GM18907 (cell line): ENCODE results near the gene UGDH.
A peak's percentile ranks its signal among the peaks of the same experiment; 100 is the strongest.
"Not testable (repeated sequence)": the region's sequence is repeated elsewhere in the genome, so short reads cannot be mapped to it uniquely, and the experiment has no call there.

ENCODE experiments used
- ATAC-seq: cut with Tn5 transposase; IDR thresholded peaks from one replicate; pipeline ENCODE4 v1.9.1; 2021; ENCODE audit warnings: mild to moderate bottlenecking, moderate library complexity; ENCODE audit not compliant: unreplicated experiment

UGDH gene

GRCh38 chr4:39530682-39531081, 3.4 kb upstream of the UGDH start:
- no peak for ATAC-seq

GRCh38 chr4:39529534-39529933, 2.3 kb upstream of the UGDH start:
- no peak for ATAC-seq

GRCh38 chr4:39528061-39528465, 824 bp upstream of the UGDH start:
- no peak for ATAC-seq

- ATAC-seq, result peak; percentile 27
Observed at GRCh38 chr4:39526765-39527295, 409 bp downstream of the UGDH start.

- no peak for ATAC-seq
Observed at GRCh38 chr4:39525822-39526690, 1.2 kb downstream of the UGDH start.

GRCh38 chr4:39524161-39524957, 2.9 kb downstream of the UGDH start:
- ATAC-seq, result no peak

DNA sequence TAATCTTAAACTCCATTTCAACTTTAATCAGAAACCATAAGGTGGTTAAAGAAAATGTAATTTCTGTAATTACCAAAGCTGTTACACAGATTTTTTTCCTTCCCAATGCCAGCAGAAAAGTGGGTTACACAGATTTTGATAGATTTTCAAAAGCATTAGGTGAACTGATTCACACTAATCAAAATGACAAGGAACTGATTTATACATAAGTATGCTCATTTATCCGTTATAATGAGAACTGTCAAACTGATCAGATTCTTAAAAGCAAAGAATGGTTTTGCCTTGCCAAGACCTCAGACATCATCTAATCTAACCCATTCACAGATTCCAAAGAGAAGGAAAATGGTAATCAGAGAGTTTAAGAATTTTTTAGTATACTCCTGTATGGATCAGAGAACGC, 5.2 kb downstream of the UGDH start:
- no peak for ATAC-seq

- ATAC-seq, result no peak
Observed at GRCh38 chr4:39521253-39521919, 5.9 kb downstream of the UGDH start.

GRCh38 chr4:39518484-39518883, 8.8 kb downstream of the UGDH start:
- ATAC-seq, result no peak

DNA sequence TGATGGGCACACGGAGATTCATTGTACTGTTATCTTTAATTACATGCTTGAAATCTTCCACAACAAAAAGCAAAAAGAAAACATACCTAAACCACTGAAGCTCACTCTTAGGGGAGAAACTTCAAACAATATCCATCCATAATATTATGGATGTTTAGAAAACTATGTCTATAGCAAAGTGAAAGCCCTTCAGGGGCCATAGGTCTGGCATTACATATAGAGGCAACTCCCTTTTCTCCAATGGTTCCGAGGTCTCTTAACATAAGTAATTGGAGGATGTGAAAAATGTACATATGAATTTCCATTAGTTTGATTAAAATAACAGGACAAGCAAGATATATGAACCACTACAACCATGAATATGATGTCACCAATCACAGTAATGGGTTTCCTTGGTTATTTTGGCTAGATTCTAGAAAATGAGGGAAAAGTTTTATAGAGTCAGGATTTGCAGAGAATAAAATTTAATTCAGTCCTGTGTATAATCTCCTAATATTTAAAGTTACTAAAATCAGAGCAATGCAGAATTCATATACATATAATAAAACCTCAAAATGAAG, 10.8 kb downstream of the UGDH start:
- no peak for ATAC-seq

- ATAC-seq, result not testable (repeated sequence)
Observed at GRCh38 chr4:39515669-39516401, 11.4 kb downstream of the UGDH start.

DNA sequence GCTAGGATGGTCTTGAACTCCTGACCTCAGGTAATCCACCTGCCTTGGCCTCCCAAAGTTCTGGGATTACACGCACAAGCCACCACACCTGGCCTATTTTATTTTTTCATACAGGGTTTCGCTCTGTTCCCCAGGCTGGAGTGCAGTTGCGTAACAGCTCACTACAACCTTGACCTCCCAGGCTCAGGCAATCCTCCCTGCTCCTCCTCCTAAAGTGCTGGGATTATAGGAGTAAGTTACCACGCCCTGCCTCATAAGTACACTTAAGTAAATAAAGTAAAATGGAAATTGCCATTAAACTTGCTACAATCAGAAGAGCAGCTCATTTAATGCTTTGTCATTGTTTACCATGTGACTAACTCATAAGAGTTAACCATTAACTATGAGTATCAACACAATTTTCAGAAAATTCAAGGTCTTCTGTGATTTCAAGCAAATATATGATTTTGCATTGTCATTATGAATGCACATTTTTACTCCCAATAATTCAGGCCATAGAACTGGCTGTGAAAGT, 12.3 kb downstream of the UGDH start:
- ATAC-seq, result no peak

DNA sequence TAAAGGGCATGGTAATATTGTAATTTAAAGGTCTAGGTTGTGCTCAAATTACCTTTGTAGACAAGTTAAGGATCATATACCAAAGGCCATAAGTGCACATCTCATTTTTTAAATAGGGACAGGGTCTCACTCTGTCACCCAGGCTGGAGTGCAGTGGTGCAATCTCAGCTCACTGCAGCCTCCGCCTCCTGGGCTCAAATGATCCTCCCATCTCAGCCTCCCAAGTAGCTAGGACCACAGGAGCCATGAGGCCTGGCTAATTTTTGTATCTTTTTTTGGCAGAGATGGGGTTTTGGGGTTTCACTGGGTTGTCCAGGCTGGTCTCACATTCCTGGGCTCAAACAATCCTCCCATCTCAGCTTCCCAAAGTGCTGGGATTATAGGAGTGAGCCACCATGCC, 13.0 kb downstream of the UGDH start:
- ATAC-seq, result not testable (repeated sequence)

GRCh38 chr4:39510348-39510929, 16.8 kb downstream of the UGDH start:
- ATAC-seq, result no peak

DNA sequence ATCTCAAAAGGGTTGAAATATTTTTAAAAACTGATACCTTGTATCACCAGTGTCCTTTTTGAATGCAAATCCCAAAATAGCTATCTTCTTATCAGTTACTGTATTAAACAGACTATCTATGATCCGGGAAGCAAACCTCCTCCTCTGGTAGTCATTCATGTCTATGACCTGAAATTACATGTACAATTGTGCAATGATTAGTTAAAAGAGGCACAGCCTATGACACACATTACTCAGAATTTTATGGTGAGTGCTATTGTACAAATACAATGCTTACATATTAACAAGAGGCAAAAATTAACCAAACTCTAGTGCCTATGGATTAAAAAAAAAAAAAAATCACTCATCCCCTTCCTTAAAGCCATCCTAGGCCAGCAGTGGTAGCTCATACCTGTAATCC, 21.7 kb downstream of the UGDH start:
- no peak for ATAC-seq

- ATAC-seq, result no peak
Observed at GRCh38 chr4:39504538-39504937, 22.7 kb downstream of the UGDH start.

DNA sequence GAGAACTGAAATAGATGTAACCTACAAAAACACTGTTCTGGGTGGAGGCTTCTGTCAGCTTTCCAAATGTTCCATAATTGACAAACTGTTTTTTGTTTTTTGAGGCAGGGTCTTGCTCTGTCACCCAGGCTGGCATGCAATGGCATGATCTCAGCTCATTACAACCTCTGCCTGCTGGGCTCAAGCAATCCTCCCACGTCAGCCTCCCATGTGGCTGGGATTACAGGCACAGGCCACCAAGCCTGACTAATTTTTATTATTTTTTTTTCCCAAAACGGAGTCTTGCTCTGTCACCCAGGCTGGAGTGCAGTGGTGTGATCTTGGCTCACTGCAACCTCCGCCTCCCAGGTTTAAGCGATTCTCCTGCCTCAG, 24.6 kb downstream of the UGDH start:
- ATAC-seq, result not testable (repeated sequence)

DNA sequence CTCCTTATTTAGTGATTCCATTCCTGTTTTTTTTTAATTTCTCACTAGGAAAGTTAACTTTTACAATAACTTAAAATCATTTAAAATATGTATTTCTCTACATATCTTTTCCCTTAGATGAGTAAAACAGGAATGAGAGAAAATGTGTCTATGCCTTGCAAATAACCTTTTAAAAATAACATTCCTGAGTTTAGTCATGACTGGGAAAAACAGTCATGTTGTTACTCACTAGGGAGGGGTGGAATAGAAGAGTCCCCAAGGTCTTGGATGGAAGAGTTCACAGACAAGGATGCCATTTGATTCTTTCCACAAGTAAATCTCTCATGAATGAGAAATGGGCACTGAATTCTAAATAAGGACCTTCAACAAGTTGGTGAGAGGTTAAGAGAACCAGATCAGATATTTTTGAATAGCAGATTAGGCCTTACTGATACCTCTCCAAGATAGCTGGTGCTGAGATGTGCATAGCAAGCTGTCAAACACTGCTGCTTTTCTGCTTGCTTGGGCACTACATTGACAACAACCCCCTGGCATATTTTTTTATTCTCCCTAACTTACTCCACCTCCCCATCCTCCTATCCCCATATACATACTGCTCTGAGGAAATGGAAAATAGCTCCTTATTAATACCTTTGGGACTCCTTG, 25.1 kb downstream of the UGDH start:
- ATAC-seq, result no peak

- ATAC-seq, result no peak
Observed at GRCh38 chr4:39498727-39499020, 28.6 kb downstream of the UGDH start.
